Panc1 (cell line): Measurements from ENCODE around the gene MSMB. TPM values are rescaled to one million over a fixed set of nuclear protein-coding genes. Genes with fewer than 3 reads are reported as not detected.
"Not testable (repeated sequence)": the region's sequence is repeated elsewhere in the genome, so short reads cannot be mapped to it uniquely, and the experiment has no call there.

ENCODE experiments used
- ATAC-seq: fragments of 200-7000 bp; cut with Tn5 transposase; 2 replicates; pipeline ENCODE4 v1.9.1; 2020; ENCODE audit warnings: mild to moderate bottlenecking, moderate library complexity
- BruUV-seq: library from RNA; stranded (reverse); fragments of 400-500 nt; replicated peaks from 2 replicates; lab custom pipeline; 2021; lab: Mats Ljungman, UMichigan
- CTCF ChIA-PET: fragments of 300-600 bp; sonication (Branson Sonifier 250); formaldehyde crosslinking; loops from one replicate; lab custom pipeline; 2022; ENCODE audit warnings: antibody characterized with exemption; lab: Charles Lee
- POLR2A ChIA-PET: fragments of 300-600 bp; sonication (Branson Sonifier 250); formaldehyde crosslinking; loops from one replicate; lab custom pipeline; 2022; ENCODE audit warnings: antibody characterized with exemption; lab: Charles Lee
- DNase-seq: peaks from one replicate; pipeline ENCODE4 v3.0.0-alpha.2; 2010; ENCODE audit warnings: low read depth, low spot score
- H3K27ac ChIP-seq: 2 replicates; pipeline ENCODE4 v1.5.1; 2011; ENCODE audit warnings: mild to moderate bottlenecking, low read length, inconsistent platforms
- H3K27me3 ChIP-seq: fragments of 200-500 bp; sonication (Bioruptor generic); 2 replicates; pipeline ENCODE4 v1.6.0; 2014; ENCODE audit warnings: low read length, inconsistent platforms; ENCODE audit not compliant: control insufficient read depth, insufficient read depth
- H3K36me3 ChIP-seq: fragments of 200-500 bp; sonication (Bioruptor generic); 2 replicates; pipeline ENCODE4 v1.5.1; 2014; ENCODE audit warnings: inconsistent platforms, mild to moderate bottlenecking, low read length, moderate library complexity; ENCODE audit not compliant: control insufficient read depth, insufficient read depth
- H3K4me1 ChIP-seq: 2 replicates; pipeline ENCODE4 v1.5.1; 2011; ENCODE audit warnings: inconsistent platforms, mild to moderate bottlenecking, low read length, moderate library complexity; ENCODE audit not compliant: control insufficient read depth, insufficient read depth
- H3K4me3 ChIP-seq, 2 experiments: 2 replicates each; pipeline ENCODE4 v1.5.1; 2011 to 2012; ENCODE audit warnings: low read depth in 2 of 2, low read length in 2 of 2, mild to moderate bottlenecking in 2 of 2, inconsistent platforms in 1 of 2, moderate library complexity in 1 of 2
- H3K9me3 ChIP-seq: fragments of 200-500 bp; sonication (Bioruptor generic); 2 replicates; pipeline ENCODE4 v1.5.1; 2014; ENCODE audit warnings: low read depth, mild to moderate bottlenecking, inconsistent platforms, low read length, moderate library complexity; ENCODE audit not compliant: control insufficient read depth, insufficient read depth
- CTCF ChIP-seq: fragments of 450-650 bp; IDR thresholded peaks from 2 replicates; pipeline ENCODE4 v1.5.1; 2017; ENCODE audit warnings: mild to moderate bottlenecking
- POLR2AphosphoS5 ChIP-seq: IDR thresholded peaks from 2 replicates; pipeline ENCODE4 v1.6.1; 2012; ENCODE audit warnings: mild to moderate bottlenecking, low read depth, low read length, moderate library complexity
- SIN3A ChIP-seq: IDR thresholded peaks from 2 replicates; pipeline ENCODE4 v1.6.1; 2012; ENCODE audit warnings: low read depth, mild to moderate bottlenecking, low read length, moderate library complexity, borderline replicate concordance; ENCODE audit not compliant: insufficient read depth
- TCF7L2 ChIP-seq: IDR thresholded peaks from 2 replicates; pipeline ENCODE4 v1.6.1; 2011; ENCODE audit warnings: mild to moderate bottlenecking, low read depth, low read length, inconsistent platforms
- in situ Hi-C: cut with HindIII; loops from 2 replicates; pipeline ENCODE4 v1.10.0; 2016; ENCODE audit warnings: low sequenced_read_pairs, low pct_unique_long_range_greater_than_20kb
- intact Hi-C: fragments of 100-400 bp; cut with micrococcal nuclease; formaldehyde crosslinking; loops from one replicate; pipeline ENCODE4 v1.10.0; 2022; ENCODE audit not compliant: unreplicated experiment
- total RNA-seq: library from RNA; stranded (reverse); gene quantifications from one replicate; pipeline ENCODE4 v1.2.1, GENCODE V29; 2021; ENCODE audit not compliant: unreplicated experiment
- TF ChIP-seq, protein P1 (sequence below), 2 experiments: IDR thresholded peaks; 2 replicates each; pipeline ENCODE4 v1.6.1; 2011 to 2012; ENCODE audit warnings: low read depth in 2 of 2, control low read depth in 1 of 2, low read length in 1 of 2, mild to moderate bottlenecking in 1 of 2, moderate library complexity in 1 of 2; ENCODE audit not compliant: insufficient read depth in 1 of 2

MSMB gene
- total RNA-seq, 1 experiment from 2014 or later = not detected

DNA sequence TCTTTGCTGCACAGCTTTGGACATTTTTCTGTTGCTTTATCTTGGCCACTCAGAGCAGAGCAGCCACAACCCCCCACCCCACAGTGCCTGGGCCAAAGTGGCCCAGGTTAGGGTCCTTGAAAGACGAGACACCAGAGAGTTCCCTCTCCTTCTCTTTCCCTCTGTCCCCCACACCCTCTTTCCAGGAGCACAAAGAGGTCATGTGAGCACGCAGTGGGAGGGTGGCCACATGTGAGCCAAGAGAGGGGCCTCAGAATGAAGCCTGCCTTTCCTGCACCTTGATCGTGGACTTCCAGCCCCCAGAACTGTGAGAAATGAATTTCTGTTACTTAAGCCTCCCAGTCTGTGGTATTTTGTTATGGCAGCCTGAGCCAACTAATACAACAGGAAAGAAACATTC is 14.6 kb upstream of the MSMB start:
- BruUV-seq = no TSS peak
- in situ Hi-C loops = no loop called here
- no peaks in the 10 kb centered on the region for H3K9me3 ChIP-seq
- no peak overlapping the region for H3K4me3 ChIP-seq
- ChIA-PET POLR2A (no interaction called here), CTCF (no interaction called here)
- no peak for ATAC-seq
- H3K27ac ChIP-seq = no peak overlapping the region
- intact Hi-C loops = no loop called here
- no peak for TF ChIP-seq POLR2AphosphoS5
- no peak for TF ChIP-seq CTCF
- TF ChIP-seq SIN3A = no peak
- TF ChIP-seq TCF7L2 = no peak
- TF ChIP-seq, protein P1, sequence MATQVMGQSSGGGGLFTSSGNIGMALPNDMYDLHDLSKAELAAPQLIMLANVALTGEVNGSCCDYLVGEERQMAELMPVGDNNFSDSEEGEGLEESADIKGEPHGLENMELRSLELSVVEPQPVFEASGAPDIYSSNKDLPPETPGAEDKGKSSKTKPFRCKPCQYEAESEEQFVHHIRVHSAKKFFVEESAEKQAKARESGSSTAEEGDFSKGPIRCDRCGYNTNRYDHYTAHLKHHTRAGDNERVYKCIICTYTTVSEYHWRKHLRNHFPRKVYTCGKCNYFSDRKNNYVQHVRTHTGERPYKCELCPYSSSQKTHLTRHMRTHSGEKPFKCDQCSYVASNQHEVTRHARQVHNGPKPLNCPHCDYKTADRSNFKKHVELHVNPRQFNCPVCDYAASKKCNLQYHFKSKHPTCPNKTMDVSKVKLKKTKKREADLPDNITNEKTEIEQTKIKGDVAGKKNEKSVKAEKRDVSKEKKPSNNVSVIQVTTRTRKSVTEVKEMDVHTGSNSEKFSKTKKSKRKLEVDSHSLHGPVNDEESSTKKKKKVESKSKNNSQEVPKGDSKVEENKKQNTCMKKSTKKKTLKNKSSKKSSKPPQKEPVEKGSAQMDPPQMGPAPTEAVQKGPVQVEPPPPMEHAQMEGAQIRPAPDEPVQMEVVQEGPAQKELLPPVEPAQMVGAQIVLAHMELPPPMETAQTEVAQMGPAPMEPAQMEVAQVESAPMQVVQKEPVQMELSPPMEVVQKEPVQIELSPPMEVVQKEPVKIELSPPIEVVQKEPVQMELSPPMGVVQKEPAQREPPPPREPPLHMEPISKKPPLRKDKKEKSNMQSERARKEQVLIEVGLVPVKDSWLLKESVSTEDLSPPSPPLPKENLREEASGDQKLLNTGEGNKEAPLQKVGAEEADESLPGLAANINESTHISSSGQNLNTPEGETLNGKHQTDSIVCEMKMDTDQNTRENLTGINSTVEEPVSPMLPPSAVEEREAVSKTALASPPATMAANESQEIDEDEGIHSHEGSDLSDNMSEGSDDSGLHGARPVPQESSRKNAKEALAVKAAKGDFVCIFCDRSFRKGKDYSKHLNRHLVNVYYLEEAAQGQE (IDR thresholded peaks at IDR 0.05; ENCODE audit: insufficient read depth in 1 of 2, low read depth in 2 of 2, low read length in 1 of 2) = no peak
- DNase-seq = no peak
- no peaks in the 10 kb centered on the region for H3K36me3 ChIP-seq
- H3K27me3 ChIP-seq = no peaks in the 10 kb centered on the region; the same call in 1 of the 2 replicates
- H3K4me1 ChIP-seq = no peaks in the 10 kb centered on the region

GRCh38 chr10:46057927-46058326 is 11.9 kb upstream of the MSMB start:
- DNase-seq, ATAC-seq, H3K4me3 ChIP-seq, intact Hi-C loops, POLR2A ChIA-PET, H3K27ac ChIP-seq, H3K9me3 ChIP-seq, BruUV-seq, H3K4me1 ChIP-seq, in situ Hi-C loops, CTCF ChIA-PET, H3K27me3 ChIP-seq, H3K36me3 ChIP-seq: not testable (repeated sequence)

DNA sequence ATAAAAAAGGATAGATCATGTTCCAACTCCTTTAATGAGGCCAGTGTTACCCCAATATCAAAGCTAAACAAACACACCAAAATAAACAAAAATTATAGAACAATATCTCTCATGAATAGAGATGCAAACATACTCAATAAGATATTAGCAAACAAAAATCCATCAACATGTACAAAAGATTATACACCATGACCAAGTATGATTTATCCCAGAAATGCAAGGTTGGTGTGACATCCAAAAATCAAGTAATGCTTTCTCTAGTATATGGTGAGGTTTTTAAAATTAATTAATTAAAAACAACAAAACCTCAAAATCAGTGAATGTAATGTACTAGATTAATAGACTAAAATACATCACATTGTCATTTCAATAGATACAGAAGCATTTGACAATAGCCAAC is 11.0 kb upstream of the MSMB start:
- CTCF ChIA-PET = no interaction called here
- in situ Hi-C loops (no loop called here), intact Hi-C loops (no loop called here)
- H3K27me3 ChIP-seq = no peaks in the 10 kb centered on the region
- no peaks in the 10 kb centered on the region for H3K4me1 ChIP-seq
- no peak overlapping the region for H3K27ac ChIP-seq
- no peak overlapping the region for H3K4me3 ChIP-seq
- H3K36me3 ChIP-seq = no peaks in the 10 kb centered on the region
- BruUV-seq = no TSS peak
- POLR2A ChIA-PET = no interaction called here
- DNase-seq (no peak), ATAC-seq (no peak)
- TF ChIP-seq CTCF = no peak
- no peak for TF ChIP-seq POLR2AphosphoS5
- TF ChIP-seq, protein P1 (IDR thresholded peaks at IDR 0.05; ENCODE audit: insufficient read depth in 1 of 2, low read depth in 2 of 2, low read length in 1 of 2) = no peak
- no peak for TF ChIP-seq SIN3A
- TF ChIP-seq TCF7L2 = no peak
- no peaks in the 10 kb centered on the region for H3K9me3 ChIP-seq
